Astrocyte of the cerebellum (primary cell): Measurements from ENCODE around the gene CA14.

ENCODE experiments used
- DNase-seq: peaks from one replicate; pipeline ENCODE4 v3.0.0-alpha.2; 2011; ENCODE audit warnings: low read depth
- H3K4me3 ChIP-seq: 2 replicates; pipeline ENCODE4 v1.5.1; 2011; ENCODE audit warnings: mild to moderate bottlenecking, low read depth, low read length, moderate library complexity
- CTCF ChIP-seq: IDR thresholded peaks from 2 replicates; pipeline ENCODE4 v1.5.1; 2012; ENCODE audit warnings: low read length, low read depth, moderate library complexity, mild to moderate bottlenecking; ENCODE audit errors: missing control alignments
- in situ Hi-C: cut with HindIII; loops from 2 replicates; pipeline ENCODE4 v1.10.0; 2017; ENCODE audit warnings: low sequenced_read_pairs

CA14 gene

GRCh38 chr1:150281758-150282557, 24.4 kb downstream of the CA14 start, which contains the start of gene CIART:
Gene CIART (plus strand): TSS chr1:150282554. CDS start chr1:150283268, 714 bp downstream.
- no peak for TF ChIP-seq CTCF
- peak within 1 kb of the TSS; percentile 51 for H3K4me3 ChIP-seq
- peak; percentile 97 for DNase-seq
- in situ Hi-C loops = no loop called here

- in situ Hi-C loops = no loop called here
- TF ChIP-seq CTCF = no peak
- H3K4me3 ChIP-seq = peak overlapping the region; percentile 51
- DNase-seq = no peak
Measured at GRCh38 chr1:150282558-150282958, 25.0 kb downstream of the CA14 start.

- TF ChIP-seq CTCF = no peak
- in situ Hi-C loops = no loop called here
- H3K4me3 ChIP-seq = peak overlapping the region; percentile 51
- DNase-seq = no peak
Measured at GRCh38 chr1:150283260-150283659, 25.7 kb downstream of the CA14 start.

GRCh38 chr1:150288382-150288781, 30.8 kb downstream of the CA14 start:
- H3K4me3 ChIP-seq = no peak overlapping the region
- no peak for DNase-seq
- TF ChIP-seq CTCF = no peak
- in situ Hi-C loops = no loop called here

GRCh38 chr1:150288822-150289221, 31.2 kb downstream of the CA14 start:
- H3K4me3 ChIP-seq = no peak overlapping the region
- no peak for DNase-seq
- no peak for TF ChIP-seq CTCF
- in situ Hi-C loops = no loop called here

GRCh38 chr1:150293433-150294253, 36.1 kb downstream of the CA14 start, which contains the start of gene MRPS21:
Gene MRPS21 (plus strand): TSS chr1:150293861. CDS start chr1:150294367, 506 bp downstream.
- DNase-seq = peak; percentile 70
- in situ Hi-C loops = no loop called here
- TF ChIP-seq CTCF = no peak

More at GRCh38 chr1:150293433-150294253, 36.1 kb downstream of the CA14 start, which contains the start of gene MRPS21:
- H3K4me3 ChIP-seq = peak within 1 kb of the TSS; percentile 83
